Activated CD4-positive, alpha-beta T cell treated with anti-CD3 and anti-CD28 coated beads, Interleukin-10, Interleukin-2, amounts not matched to agents 100 ng/mL and 50 ng/mL, durations not matched to agents 16 hours and 8 hours (primary cell): Measurements from ENCODE around the gene HECW1.
"Not testable (repeated sequence)": the region's sequence is repeated elsewhere in the genome, so short reads cannot be mapped to it uniquely, and the experiment has no call there.

Source experiments
- DNase-seq: peaks from one replicate; pipeline ENCODE4 v3.0.0-alpha.2; 2020

Gene HECW1

GRCh38 chr7:43112941-43113621 is 634 bp downstream of the HECW1 start:
- DNase-seq: no peak

DNA sequence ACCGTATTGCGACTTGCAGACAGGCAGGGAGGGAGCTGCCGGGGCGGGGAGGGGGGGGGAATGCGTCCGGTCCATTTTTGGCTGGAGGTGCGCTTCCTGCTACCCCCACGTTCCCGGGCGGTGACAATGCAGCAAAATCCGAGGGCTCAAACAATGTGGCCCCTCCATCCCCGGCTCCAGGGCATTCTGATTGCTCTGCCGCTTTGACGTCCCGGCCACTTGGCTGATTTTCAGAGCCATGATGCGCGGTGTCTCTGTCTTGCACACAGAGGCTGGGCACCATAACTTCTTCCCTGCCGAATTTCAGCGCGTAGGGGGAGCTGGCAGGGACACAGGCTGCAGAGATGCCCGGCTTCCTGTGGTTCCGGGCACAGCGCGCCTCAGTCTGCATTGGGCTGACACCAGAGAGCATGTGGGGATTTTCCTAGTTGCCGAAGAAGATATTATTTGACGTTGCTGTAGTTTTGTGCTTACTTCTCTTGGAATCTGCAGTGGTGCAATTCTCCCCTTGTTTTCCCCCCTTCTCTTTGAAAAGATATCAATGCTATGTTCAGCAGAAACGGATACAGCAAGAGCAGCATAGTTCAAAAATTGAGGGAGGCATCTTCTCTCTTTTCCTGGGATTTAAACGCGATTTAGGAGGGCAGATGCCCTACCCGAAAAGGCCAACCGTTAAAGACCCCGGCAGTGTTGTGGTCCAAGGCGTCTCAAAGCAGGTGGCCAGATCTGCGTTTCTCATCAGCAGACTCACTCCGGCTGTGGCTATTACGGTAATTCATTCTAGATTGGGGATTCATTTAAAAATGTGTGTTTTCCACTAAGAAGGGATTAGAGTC is 1.4 kb downstream of the HECW1 start:
- no peak for DNase-seq

DNA sequence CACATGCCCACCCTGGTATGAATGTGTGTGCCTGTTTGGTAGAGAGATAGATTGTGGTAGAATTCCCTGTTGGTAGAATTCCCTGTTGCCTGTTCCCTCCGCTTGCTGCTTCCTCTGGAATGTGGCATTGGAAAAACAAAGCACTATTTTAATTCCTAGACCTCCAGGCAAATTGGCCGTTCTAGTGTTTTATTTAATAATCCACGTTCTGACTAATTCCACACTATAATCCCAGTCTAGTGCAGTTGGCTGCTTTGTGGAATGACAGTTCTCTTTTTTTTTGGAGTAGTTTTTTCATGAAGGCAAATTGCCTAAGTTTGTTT is 2.0 kb downstream of the HECW1 start:
- DNase-seq: no peak

- DNase-seq: no peak
These were observed 4.0 kb downstream of the HECW1 start for GRCh38 chr7:43116451-43116850.

- DNase-seq: no peak
These were observed 4.6 kb downstream of the HECW1 start for GRCh38 chr7:43117095-43117494.

DNA sequence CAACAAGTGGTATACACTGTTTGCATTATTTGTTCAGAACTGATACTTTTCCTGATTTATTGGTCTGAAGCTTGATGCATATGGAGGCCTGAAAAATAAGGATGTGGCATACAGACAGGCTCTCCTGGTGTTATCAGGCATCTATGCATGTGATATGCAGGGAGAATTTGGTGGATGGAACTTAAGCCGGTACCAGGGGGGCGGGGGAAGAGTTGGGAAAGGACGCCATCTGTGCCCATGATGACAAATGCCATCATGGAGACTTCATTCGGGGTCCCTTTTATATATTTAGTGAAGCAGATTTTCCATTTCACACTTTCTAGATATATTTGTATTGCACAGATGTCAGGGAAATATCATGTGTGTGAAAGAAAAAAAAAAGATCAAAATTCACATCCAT is 5.4 kb downstream of the HECW1 start:
- no peak for DNase-seq

DNA sequence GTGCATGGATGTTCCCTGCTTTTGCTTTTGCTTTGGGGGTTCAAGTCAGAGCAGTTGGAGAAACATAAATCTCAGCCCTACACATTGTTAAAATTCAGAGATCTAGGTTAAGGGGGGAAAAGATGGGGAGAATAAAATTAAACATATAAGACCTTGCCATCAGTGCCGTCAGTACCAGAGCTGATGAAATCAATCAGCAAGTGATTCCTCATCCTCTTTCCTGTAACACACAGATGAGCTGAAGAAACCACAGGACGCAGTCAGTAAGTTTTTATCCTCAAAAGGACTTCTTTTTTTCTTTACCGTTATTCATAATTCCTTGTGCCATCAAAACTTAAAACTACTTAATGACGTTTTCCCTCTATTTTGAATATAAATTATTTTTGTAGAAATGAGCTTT is 5.9 kb downstream of the HECW1 start:
- no peak for DNase-seq

- DNase-seq: no peak
These were observed 7.1 kb downstream of the HECW1 start for GRCh38 chr7:43119371-43120075.

- DNase-seq: no peak
These were observed 9.5 kb downstream of the HECW1 start for GRCh38 chr7:43121973-43122372.

DNA sequence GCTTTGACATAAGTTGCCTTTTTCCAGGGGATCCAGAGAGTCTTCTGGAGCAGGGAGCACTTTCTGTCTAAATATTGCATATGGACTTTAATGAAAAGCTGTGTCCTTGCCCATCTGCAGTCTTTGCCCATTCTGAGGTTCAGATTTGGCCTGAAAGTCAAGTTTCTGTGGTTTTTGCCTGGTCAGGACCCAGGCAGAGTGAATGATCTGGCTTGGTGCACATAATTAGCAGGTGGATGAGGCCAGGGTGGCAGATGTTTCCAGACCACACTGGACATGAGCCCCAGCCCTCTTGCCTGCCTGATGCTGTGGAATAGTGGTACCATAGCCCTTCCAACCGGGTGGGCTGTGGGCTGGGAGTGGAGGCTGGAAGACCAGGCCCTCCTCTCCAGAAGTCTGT is 11.0 kb downstream of the HECW1 start:
- no peak for DNase-seq

GRCh38 chr7:43124388-43124787 is 11.9 kb downstream of the HECW1 start:
- DNase-seq: no peak

DNA sequence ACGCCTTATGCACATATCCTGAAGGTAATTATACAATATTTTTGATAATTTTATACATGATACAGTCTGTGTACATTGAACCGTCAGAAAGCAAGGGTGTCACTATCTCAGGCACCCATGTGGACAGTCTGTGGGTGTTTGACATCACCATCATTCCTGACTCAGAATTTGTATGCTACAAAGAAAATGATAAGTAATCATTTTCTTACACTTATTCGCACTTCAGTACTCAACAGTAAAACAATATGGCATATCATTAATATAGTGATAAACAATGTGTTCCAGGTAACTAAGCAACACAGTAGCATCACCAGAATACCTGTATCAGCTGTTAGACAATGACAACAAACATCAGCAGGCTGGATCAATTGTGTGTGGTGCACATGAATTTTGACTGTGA is 17.9 kb downstream of the HECW1 start:
- no peak for DNase-seq

GRCh38 chr7:43135129-43135528 is 22.7 kb downstream of the HECW1 start:
- DNase-seq: no peak

DNA sequence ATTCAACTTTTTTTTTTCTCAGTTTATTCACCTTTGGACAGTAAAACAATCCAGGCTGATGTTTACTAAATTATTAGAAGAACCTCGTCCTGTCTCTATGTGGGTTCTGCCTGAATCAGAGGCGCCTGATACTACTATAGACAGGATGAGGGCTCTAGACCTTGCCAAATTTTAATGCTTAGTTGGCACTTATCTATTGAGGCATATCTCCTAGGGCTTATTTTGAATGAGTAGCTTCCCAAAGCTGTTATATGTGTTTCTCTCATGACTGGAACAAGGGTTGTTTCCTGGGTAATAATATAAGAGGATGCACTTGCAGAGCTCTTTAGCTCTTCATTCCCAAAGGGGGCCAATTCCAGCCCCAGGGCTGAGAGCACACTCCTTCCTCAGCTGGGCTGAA is 23.6 kb downstream of the HECW1 start:
- no peak for DNase-seq

DNA sequence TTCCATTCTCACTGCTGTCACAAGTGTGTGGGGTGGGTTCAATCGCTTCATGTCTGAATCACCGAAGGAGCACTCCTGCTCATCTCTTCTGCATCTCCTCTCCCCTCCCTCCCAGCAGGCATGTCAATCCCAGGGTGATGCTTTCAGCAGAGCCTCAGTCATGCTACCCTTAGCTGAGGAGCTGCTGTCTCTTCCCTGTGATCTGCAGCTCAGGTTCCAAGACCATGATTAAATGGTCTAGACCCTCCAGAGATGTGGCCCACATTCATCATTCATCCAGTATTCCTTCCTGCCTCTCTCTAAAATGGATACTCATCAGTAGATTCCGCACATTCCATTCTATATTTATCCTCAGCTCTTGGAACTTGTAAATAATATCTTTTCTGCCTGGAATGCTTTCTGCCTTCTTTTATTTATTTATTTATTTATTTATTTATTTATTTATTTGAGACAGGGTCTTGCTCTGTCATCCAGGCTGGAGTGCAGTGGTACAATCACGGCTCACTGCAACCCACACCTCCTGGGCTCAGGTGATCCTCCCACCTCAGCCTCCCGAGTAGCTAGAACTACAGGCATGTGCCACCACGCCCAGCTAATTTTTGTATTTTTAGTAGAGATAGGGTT is 24.8 kb downstream of the HECW1 start:
- not testable (repeated sequence) for DNase-seq

- DNase-seq: no peak
These were observed 25.4 kb downstream of the HECW1 start for GRCh38 chr7:43137811-43138210.

DNA sequence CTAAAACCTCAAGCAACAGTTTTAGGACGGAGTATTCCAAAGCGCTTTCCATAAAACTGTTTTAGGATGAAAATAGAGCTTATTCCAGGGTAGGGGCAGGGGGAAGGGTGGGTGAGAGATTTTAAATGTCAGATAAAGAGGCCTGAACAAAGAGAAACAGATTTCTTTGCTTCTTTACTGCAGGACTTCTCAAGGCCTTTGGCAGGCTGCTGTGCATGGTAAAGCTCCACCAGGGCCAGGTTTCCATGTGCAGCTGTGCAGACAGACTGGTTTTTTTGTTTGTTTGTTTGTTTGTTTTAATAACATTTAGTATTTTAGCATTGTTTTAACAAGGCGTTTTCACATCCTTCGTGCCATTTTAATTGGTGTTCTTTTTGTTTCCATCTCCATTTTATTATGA is 26.3 kb downstream of the HECW1 start:
- DNase-seq: no peak

- DNase-seq: no peak
These were observed 26.7 kb downstream of the HECW1 start for GRCh38 chr7:43139137-43139536.

DNA sequence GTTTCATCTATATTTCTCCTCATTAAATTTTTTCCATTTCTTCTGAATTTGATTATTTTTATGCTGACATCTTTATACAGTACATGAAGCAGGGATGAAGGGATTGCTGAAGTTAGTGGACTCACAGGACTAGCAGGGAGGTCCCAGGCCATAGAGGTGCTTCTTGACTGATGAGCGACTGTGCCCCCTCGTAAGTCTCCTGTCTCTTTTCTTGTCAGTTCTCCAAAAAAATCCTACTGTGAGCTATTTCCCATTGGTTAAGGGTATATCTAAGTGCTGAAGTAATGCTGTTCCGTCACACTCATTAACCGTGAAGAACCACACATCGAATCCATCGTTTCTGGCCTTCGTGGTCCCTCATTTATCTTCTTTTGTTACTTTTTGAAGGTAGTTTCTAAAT is 27.7 kb downstream of the HECW1 start:
- no peak for DNase-seq

DNA sequence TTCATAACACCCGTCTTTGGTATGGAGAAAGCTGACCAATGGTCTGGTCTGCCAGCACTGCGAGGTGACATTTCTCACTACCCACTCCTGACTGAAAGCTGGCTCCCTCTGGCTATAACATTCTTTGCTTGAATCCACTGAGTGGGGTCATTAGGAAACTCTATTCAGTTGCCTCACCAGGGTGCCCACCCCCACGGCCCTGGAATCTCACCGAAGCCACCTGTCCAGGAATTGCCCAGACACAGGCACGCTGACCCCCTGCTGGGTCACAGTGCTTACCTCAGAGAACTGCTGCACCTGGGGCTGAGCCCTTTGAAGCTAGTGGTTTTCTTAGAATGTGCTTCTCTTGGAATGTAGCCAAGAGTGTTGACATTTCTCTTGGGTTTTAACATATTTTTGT is 28.6 kb downstream of the HECW1 start:
- no peak for DNase-seq

GRCh38 chr7:43142703-43143102 is 30.3 kb downstream of the HECW1 start:
- DNase-seq: no peak

DNA sequence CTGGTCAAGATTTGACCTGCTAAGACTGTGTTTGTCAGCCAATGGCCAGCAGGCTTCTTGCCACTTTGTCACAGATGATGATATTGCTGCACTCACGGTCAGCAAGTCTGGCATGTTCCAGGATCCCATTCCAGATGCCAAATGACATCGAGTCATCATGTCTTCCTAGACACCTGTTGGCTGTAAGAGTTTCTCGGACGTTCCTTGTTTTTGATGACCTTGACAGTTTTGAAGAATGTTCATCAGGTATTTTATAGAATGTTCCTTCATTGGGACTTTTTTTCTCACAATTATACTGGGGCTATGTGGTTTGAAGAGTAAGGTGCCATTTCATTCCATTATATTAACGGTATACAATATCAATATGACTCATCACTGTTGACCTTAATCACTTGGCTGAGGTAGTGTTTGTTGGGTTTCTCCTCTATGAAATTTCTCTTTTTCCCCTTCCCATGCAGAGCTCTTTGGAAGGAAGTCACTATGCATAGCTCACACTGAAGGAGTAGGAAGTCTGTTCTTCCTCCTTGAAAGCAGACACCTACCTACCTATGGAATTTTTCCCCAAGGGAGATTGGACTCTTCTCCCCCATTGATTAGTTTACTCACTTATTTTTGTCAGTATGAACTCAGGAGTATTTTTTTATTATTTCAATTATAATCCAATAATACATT is 31.6 kb downstream of the HECW1 start:
- DNase-seq: no peak

DNA sequence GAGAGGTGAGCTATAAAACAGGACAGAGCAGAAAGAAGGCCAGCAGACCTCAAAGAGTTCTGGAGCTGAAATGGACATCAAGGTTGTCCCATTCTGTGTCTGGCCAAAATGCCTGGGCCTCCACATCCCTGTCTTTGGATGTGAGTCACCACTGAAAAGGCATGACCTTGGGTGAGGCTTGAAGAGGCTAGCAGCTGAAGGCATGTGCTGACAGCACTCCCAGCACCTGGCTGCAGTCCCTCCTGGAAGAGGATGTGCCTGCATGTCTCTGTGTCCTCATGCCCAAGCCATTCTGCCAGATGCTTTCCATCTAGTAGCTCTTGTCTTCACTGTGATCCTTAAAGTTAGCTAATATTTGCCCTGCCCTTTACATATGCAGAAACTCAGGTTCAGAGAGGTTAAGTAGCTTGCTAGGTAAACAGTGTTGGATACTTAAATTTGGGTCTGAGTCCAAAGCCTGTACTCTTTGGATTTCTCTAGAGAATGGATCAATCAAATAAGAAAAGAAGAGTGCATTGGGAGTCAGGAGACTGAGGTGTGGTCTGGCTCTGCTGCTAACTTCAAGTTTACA is 35.8 kb downstream of the HECW1 start:
- no peak for DNase-seq
